Measurements from ENCODE around the gene INO80C. TPM values are rescaled to one million over a fixed set of nuclear protein-coding genes. Genes with fewer than 3 reads are reported as not detected.
A peak's percentile ranks its signal among the peaks of the same experiment; 100 is the strongest.

INO80C gene
- total RNA-seq, 2 donors from 2014 or later, result 25.0 to 41.7 TPM

GRCh38 chr18:35470435-35470834 is 27.3 kb downstream of the INO80C start:
- H3K27me3 Mint-ChIP-seq, result no peaks in the 10 kb centered on the region
- H3K27ac Mint-ChIP-seq, result no peak overlapping the region
- H3K4me1 Mint-ChIP-seq (ENCODE audit: low read depth in 2 of 2), result peaks cover 7% of the 10 kb centered on the region in 2 donors
- ATAC-seq (no peak), DNase-seq (ENCODE audit: low spot score) (no peak)
- H3K36me3 Mint-ChIP-seq, result peaks cover 21% of the 10 kb centered on the region
- no peaks in the 10 kb centered on the region for H3K9me3 Mint-ChIP-seq
- H3K4me3 Mint-ChIP-seq, result no peak overlapping the region

DNA sequence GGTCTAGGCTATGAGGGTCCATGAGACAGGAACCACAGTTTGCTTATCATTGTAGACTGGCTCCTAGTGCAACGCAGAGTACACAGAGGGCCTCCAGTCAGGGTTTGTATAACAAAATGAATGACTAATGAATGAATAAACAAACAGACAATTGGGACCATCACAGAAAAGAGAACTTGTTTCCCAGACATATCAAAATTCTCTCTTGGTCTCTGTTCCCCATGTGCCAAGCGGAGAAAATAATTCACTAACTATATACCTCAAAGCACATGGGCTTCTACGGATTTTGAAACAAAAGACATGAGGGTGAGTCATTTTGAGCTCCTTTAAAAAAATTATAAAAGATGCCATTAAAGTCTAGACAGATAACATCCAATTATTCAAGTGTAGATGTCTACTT is 28.0 kb downstream of the INO80C start:
- H3K27ac Mint-ChIP-seq, result no peak overlapping the region
- DNase-seq (ENCODE audit: low spot score) (no peak), ATAC-seq (no peak)
- H3K4me1 Mint-ChIP-seq (ENCODE audit: low read depth in 2 of 2), result peaks cover 7% of the 10 kb centered on the region in 2 donors
- no peaks in the 10 kb centered on the region for H3K27me3 Mint-ChIP-seq
- H3K9me3 Mint-ChIP-seq, result no peaks in the 10 kb centered on the region
- no peak overlapping the region for H3K4me3 Mint-ChIP-seq
- H3K36me3 Mint-ChIP-seq, result peaks cover 16% of the 10 kb centered on the region

DNA sequence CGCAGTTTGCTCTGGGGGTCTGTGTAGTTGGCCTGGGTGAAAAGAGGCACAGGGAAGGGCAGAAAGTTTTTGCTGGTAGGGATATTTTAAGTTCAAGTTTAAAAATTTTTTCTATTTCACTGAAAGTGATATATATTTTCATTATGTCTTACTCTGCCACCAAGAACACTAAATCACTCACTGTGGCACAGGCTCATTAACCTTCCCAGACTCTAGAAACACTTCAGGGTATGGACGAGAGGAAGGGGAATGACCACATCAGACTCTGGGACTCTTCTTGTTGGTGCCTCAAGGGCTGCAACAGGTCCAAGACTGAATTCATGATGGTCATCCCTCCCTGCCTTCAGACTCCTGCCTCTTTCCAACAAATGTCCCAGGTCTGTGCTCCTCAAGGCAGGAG is 29.0 kb downstream of the INO80C start:
- Mint-ChIP-seq H3K27me3 (no peaks in the 10 kb centered on the region), H3K4me3 (no peak overlapping the region), H3K36me3 (peaks cover 11% of the 10 kb centered on the region), H3K27ac (no peak overlapping the region), H3K4me1 (ENCODE audit: low read depth in 2 of 2) (peaks cover 7% of the 10 kb centered on the region in 2 donors), H3K9me3 (no peaks in the 10 kb centered on the region)
- DNase-seq (ENCODE audit: low spot score) (no peak), ATAC-seq (no peak)

DNA sequence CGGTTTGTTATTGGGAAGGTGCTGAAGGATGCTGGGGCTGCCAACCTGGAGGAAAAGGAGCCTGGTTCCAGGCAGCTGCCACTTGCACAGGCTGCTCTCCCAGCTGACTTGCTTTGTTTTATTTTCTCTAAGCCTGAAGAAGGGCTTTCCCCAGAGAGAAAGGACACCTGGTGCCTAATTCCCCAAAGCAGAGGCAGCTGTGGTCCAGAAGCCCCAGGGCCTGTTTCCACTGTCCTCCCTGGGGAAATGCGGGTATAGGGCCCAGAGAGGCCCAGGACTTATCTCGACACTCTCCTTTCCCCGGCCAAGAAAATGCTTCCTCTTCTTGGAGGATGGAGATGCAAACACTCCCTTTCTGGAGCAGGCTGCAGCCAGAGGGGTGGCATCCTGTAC is 30.1 kb downstream of the INO80C start:
- H3K4me1 Mint-ChIP-seq (ENCODE audit: low read depth in 2 of 2), result peaks cover 6% of the 10 kb centered on the region in 2 donors
- H3K27ac Mint-ChIP-seq, result no peak overlapping the region
- DNase-seq (ENCODE audit: low spot score) (no peak), ATAC-seq (no peak)
- no peak overlapping the region for H3K4me3 Mint-ChIP-seq
- no peaks in the 10 kb centered on the region for H3K9me3 Mint-ChIP-seq
- peaks cover 3% of the 10 kb centered on the region for H3K36me3 Mint-ChIP-seq
- no peaks in the 10 kb centered on the region for H3K27me3 Mint-ChIP-seq

GRCh38 chr18:35466815-35467623 is 30.7 kb downstream of the INO80C start:
- ATAC-seq, result no peak
- Mint-ChIP-seq H3K36me3 (no peaks in the 10 kb centered on the region), H3K27me3 (no peaks in the 10 kb centered on the region), H3K27ac (no peak overlapping the region), H3K9me3 (no peaks in the 10 kb centered on the region), H3K4me1 (ENCODE audit: low read depth in 2 of 2) (peaks cover 5% of the 10 kb centered on the region in 2 donors), H3K4me3 (no peak overlapping the region)
- DNase-seq (ENCODE audit: low spot score), result no peak

DNA sequence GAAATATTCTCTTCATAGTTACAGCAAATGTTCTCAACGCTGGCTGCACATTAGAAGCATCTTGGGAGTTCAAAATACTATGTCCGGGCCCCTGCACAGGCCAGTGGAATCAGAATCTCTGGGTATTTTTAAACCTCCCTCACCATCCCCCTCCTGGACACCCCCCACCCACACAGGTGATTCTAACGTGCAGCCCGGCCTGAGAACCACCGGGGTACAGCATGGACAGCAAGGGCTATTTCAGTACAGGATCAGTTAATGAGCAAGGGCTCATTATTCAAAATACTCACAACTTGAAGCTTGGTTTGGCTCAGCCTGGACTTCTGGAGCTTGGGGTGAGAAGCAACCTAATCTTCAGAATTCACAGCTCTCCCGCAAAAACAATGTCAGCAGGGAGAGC is 31.4 kb downstream of the INO80C start:
- DNase-seq (ENCODE audit: low spot score) (no peak), ATAC-seq (no peak)
- Mint-ChIP-seq H3K4me1 (ENCODE audit: low read depth in 2 of 2) (peaks cover 5% of the 10 kb centered on the region in 2 donors), H3K4me3 (no peak overlapping the region), H3K9me3 (no peaks in the 10 kb centered on the region), H3K36me3 (no peaks in the 10 kb centered on the region), H3K27ac (no peak overlapping the region), H3K27me3 (no peaks in the 10 kb centered on the region)

DNA sequence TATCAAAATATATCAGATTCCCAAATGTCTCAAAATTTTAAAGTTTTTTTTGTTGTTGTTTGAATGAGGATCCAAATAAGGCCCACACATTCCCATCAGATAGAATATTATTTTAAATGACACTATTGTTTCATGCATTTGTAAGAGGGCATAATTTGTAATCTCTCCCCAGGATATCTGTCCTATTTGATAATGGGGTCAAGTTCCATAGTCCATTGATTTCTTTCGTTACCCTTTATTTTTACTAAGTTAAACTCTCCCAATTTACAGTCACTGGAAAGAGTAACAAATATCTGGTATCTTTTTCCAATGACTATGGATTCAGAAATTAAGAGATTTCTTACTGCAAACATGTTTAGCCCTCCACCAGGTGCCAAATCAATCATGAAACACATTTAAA is 32.4 kb downstream of the INO80C start:
- H3K4me3 Mint-ChIP-seq, result no peak overlapping the region
- H3K27ac Mint-ChIP-seq, result no peak overlapping the region
- DNase-seq (ENCODE audit: low spot score) (no peak), ATAC-seq (no peak)
- no peaks in the 10 kb centered on the region for H3K9me3 Mint-ChIP-seq
- H3K36me3 Mint-ChIP-seq, result no peaks in the 10 kb centered on the region
- peaks cover 5% of the 10 kb centered on the region in 2 donors for H3K4me1 Mint-ChIP-seq (ENCODE audit: low read depth in 2 of 2)
- H3K27me3 Mint-ChIP-seq, result no peaks in the 10 kb centered on the region

- H3K36me3 Mint-ChIP-seq, result no peaks in the 10 kb centered on the region
- DNase-seq (ENCODE audit: low spot score) (no peak), ATAC-seq (no peak)
- no peak overlapping the region for H3K27ac Mint-ChIP-seq
- H3K4me3 Mint-ChIP-seq, result no peak overlapping the region
- no peaks in the 10 kb centered on the region for H3K9me3 Mint-ChIP-seq
- no peaks in the 10 kb centered on the region for H3K27me3 Mint-ChIP-seq
- peaks cover 5% of the 10 kb centered on the region in 2 donors for H3K4me1 Mint-ChIP-seq (ENCODE audit: low read depth in 2 of 2)
These were observed 32.9 kb downstream of the INO80C start for GRCh38 chr18:35464831-35465279.

GRCh38 chr18:35463827-35464226 is 33.9 kb downstream of the INO80C start:
- H3K9me3 Mint-ChIP-seq, result no peaks in the 10 kb centered on the region
- no peak for ATAC-seq

GRCh38 chr18:35463050-35463449 is 34.7 kb downstream of the INO80C start:
- peaks cover 5 to 6% of the 10 kb centered on the region in 2 donors for H3K4me1 Mint-ChIP-seq (ENCODE audit: low read depth in 2 of 2)

More at GRCh38 chr18:35463827-35464226, 33.9 kb downstream of the INO80C start:
- no peak for DNase-seq (ENCODE audit: low spot score)
- no peaks in the 10 kb centered on the region for H3K27me3 Mint-ChIP-seq
- H3K4me1 Mint-ChIP-seq (ENCODE audit: low read depth in 2 of 2), result peaks cover 5% of the 10 kb centered on the region in 2 donors
- no peak overlapping the region for H3K27ac Mint-ChIP-seq
- H3K36me3 Mint-ChIP-seq, result no peaks in the 10 kb centered on the region
- no peak overlapping the region for H3K4me3 Mint-ChIP-seq

GRCh38 chr18:35460736-35461161 is 37.0 kb downstream of the INO80C start:
- Mint-ChIP-seq H3K4me1 (ENCODE audit: low read depth in 2 of 2) (peaks cover 5 to 9% of the 10 kb centered on the region in 2 donors), H3K9me3 (no peaks in the 10 kb centered on the region), H3K27me3 (no peaks in the 10 kb centered on the region), H3K27ac (no peak overlapping the region), H3K4me3 (no peak overlapping the region), H3K36me3 (no peaks in the 10 kb centered on the region)
- no peak for DNase-seq (ENCODE audit: low spot score)
- ATAC-seq, result no peak

More at GRCh38 chr18:35463050-35463449, 34.7 kb downstream of the INO80C start:
- Mint-ChIP-seq H3K36me3 (no peaks in the 10 kb centered on the region), H3K9me3 (no peaks in the 10 kb centered on the region), H3K27me3 (no peaks in the 10 kb centered on the region), H3K27ac (peak overlapping the region in 1 of 2 donors; percentile 43), H3K4me3 (no peak overlapping the region)
- ATAC-seq (no peak), DNase-seq (ENCODE audit: low spot score) (no peak)

DNA sequence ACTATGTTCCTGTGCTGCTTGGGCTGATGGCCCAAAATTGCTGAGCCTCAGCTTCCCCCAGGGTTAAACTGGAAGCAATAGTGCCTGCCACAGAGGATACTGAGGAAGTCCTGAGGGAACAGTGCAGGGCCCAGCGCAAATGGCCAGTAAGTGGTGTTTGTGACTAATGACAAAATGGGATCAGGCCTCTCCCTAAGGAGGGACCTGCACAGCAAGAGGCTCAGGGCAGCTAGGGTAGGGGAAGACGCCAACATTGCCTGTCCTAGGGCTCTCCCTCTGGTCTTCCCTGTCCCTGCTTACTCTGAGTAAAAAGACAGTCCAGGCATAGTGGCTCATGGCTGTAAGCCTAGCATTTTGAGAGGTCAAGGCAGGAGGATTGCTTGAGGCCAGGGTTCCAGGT is 37.8 kb downstream of the INO80C start:
- Mint-ChIP-seq H3K4me1 (ENCODE audit: low read depth in 2 of 2) (peaks cover 5 to 9% of the 10 kb centered on the region in 2 donors), H3K27me3 (no peaks in the 10 kb centered on the region), H3K27ac (no peak overlapping the region), H3K4me3 (no peak overlapping the region), H3K9me3 (no peaks in the 10 kb centered on the region), H3K36me3 (no peaks in the 10 kb centered on the region)
- DNase-seq (ENCODE audit: low spot score) (no peak), ATAC-seq (peak in 1 of 2 donors; percentile 52)

- DNase-seq (ENCODE audit: low spot score), result no peak
- H3K27ac Mint-ChIP-seq, result no peak overlapping the region
- peak in 1 of 2 donors; percentile 40 for ATAC-seq
- no peaks in the 10 kb centered on the region for H3K27me3 Mint-ChIP-seq
- no peaks in the 10 kb centered on the region for H3K36me3 Mint-ChIP-seq
- no peaks in the 10 kb centered on the region for H3K9me3 Mint-ChIP-seq
- no peak overlapping the region for H3K4me3 Mint-ChIP-seq
- H3K4me1 Mint-ChIP-seq (ENCODE audit: low read depth in 2 of 2), result peaks cover 5 to 9% of the 10 kb centered on the region in 2 donors
These were observed 38.9 kb downstream of the INO80C start for GRCh38 chr18:35458677-35459441.

GRCh38 chr18:35458271-35458670 is 39.5 kb downstream of the INO80C start:
- Mint-ChIP-seq H3K27me3 (no peaks in the 10 kb centered on the region), H3K9me3 (no peaks in the 10 kb centered on the region), H3K27ac (no peak overlapping the region), H3K36me3 (no peaks in the 10 kb centered on the region), H3K4me3 (no peak overlapping the region), H3K4me1 (ENCODE audit: low read depth in 2 of 2) (peaks cover 5 to 9% of the 10 kb centered on the region in 2 donors)
- no peak for ATAC-seq
- no peak for DNase-seq (ENCODE audit: low spot score)
